CD4-positive, alpha-beta T cell treated with Interleukin-4 for 4 hours (primary cell): Measurements from ENCODE around the gene AMBN.
"Not testable (repeated sequence)": the region's sequence is repeated elsewhere in the genome, so short reads cannot be mapped to it uniquely, and the experiment has no call there.

Experiments
- DNase-seq: peaks from one replicate; pipeline ENCODE4 v3.0.0-alpha.2; 2020

The AMBN gene

GRCh38 chr4:70608324-70608723 lies 16.3 kb downstream of the AMBN start:
- no peak for DNase-seq

GRCh38 chr4:70613306-70614183 lies 21.5 kb downstream of the AMBN start:
- DNase-seq, result no peak

- no peak for DNase-seq
These were observed 22.1 kb downstream of the AMBN start for GRCh38 chr4:70614184-70614555.

- no peak for DNase-seq
These were observed 27.2 kb downstream of the AMBN start for GRCh38 chr4:70619288-70619687.

GRCh38 chr4:70619778-70620177 lies 27.7 kb downstream of the AMBN start:
- DNase-seq, result no peak

GRCh38 chr4:70623323-70623722 lies 31.3 kb downstream of the AMBN start:
- no peak for DNase-seq

GRCh38 chr4:70624226-70624793 lies 32.3 kb downstream of the AMBN start:
- no peak for DNase-seq

GRCh38 chr4:70627620-70628019 lies 35.6 kb downstream of the AMBN start:
- no peak for DNase-seq

GRCh38 chr4:70628444-70628843 lies 36.4 kb downstream of the AMBN start, which contains the start of gene ENAM:
Gene ENAM (plus strand): TSS chr4:70628744. CDS start chr4:70629501, 757 bp downstream.
- no peak for DNase-seq

- no peak for DNase-seq
These were observed 37.5 kb downstream of the AMBN start for GRCh38 chr4:70629469-70630090.

GRCh38 chr4:70630162-70630561 lies 38.1 kb downstream of the AMBN start:
- no peak for DNase-seq

GRCh38 chr4:70632028-70632427 lies 40.0 kb downstream of the AMBN start:
- DNase-seq, result no peak

- no peak for DNase-seq
These were observed 42.4 kb downstream of the AMBN start for GRCh38 chr4:70634482-70634881.

- DNase-seq, result no peak
These were observed 45.3 kb downstream of the AMBN start for GRCh38 chr4:70637239-70637913.

- DNase-seq, result no peak
These were observed 48.1 kb downstream of the AMBN start for GRCh38 chr4:70640192-70640591.

GRCh38 chr4:70650741-70651140 lies 58.7 kb downstream of the AMBN start:
- not testable (repeated sequence) for DNase-seq

GRCh38 chr4:70651864-70652506 lies 59.9 kb downstream of the AMBN start:
- peak; percentile 24 for DNase-seq

- DNase-seq, result no peak
These were observed 62.6 kb downstream of the AMBN start for GRCh38 chr4:70654605-70655011.
